ENCODE measurements around the gene SLC39A7.

GRCh38 chr6:33207552-33208090 is 7.0 kb downstream of the SLC39A7 start:
- TF ChIP-seq CTCF (IDR thresholded peaks at IDR 0.05; ENCODE audit: low read depth, low read length), result no peak
- TF ChIP-seq POLR2A (IDR thresholded peaks at IDR 0.05; ENCODE audit: extremely low read depth, insufficient read length), result no peak
- no peak for TF ChIP-seq MAX (IDR thresholded peaks at IDR 0.05; ENCODE audit: low read depth, low read length)

Data from NB4 (cell line).